Ishikawa (cell line): ENCODE results near the gene TSPAN11.

Experiments
- CEBPB ChIP-seq: IDR thresholded peaks from 2 replicates; pipeline ENCODE4 v1.6.1; 2012
- CREB1 ChIP-seq: IDR thresholded peaks from 2 replicates; pipeline ENCODE4 v1.6.1; 2012; ENCODE audit warnings: low read depth
- EP300 ChIP-seq: IDR thresholded peaks from 2 replicates; pipeline ENCODE4 v1.6.1; 2012; ENCODE audit warnings: borderline replicate concordance
- FOXM1 ChIP-seq: IDR thresholded peaks from 2 replicates; pipeline ENCODE4 v1.6.1; 2012; ENCODE audit warnings: low read depth, borderline replicate concordance
- TAF1 ChIP-seq: IDR thresholded peaks from 2 replicates; pipeline ENCODE4 v1.6.1; 2012; ENCODE audit warnings: low read depth, mild to moderate bottlenecking
- YY1 ChIP-seq: IDR thresholded peaks from 2 replicates; pipeline ENCODE4 v1.6.1; 2012; ENCODE audit warnings: low read depth
- ZBTB7A ChIP-seq: IDR thresholded peaks from 2 replicates; pipeline ENCODE4 v1.6.1; 2012; ENCODE audit warnings: low read depth
- TF ChIP-seq, protein P1 (sequence below): IDR thresholded peaks from 2 replicates; pipeline ENCODE4 v1.6.1; 2012
- TF ChIP-seq, protein P2 (sequence below): IDR thresholded peaks from 2 replicates; pipeline ENCODE4 v1.6.1; 2012; ENCODE audit warnings: low read depth, mild to moderate bottlenecking

DNA sequence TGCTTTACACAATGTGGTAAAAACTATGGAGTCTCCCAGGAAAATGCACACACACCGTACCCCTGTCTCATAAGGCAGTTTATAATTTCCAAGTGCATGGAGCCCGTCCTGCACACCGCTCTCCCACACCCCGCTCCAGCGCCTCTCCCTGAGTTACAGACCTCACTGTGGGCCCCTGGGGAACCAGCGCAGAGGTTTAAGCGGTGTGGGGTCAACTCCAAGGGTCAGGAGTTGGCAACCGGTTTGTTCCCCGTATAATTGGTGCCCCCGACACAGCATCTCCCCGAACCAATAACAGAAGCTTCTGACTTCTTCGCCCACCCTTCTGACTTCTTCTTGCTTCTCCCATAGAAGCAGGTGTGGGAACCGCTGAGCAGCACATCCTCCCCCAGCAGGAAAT lies 88.7 kb downstream of the TSPAN11 start:
- TF ChIP-seq ZBTB7A (no peak), FOXM1 (no peak), YY1 (no peak), TAF1 (no peak), CEBPB (no peak), EP300 (no peak), CREB1 (no peak)
- TF ChIP-seq, protein P1, sequence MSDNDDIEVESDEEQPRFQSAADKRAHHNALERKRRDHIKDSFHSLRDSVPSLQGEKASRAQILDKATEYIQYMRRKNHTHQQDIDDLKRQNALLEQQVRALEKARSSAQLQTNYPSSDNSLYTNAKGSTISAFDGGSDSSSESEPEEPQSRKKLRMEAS, result no peak
- TF ChIP-seq, protein P2, sequence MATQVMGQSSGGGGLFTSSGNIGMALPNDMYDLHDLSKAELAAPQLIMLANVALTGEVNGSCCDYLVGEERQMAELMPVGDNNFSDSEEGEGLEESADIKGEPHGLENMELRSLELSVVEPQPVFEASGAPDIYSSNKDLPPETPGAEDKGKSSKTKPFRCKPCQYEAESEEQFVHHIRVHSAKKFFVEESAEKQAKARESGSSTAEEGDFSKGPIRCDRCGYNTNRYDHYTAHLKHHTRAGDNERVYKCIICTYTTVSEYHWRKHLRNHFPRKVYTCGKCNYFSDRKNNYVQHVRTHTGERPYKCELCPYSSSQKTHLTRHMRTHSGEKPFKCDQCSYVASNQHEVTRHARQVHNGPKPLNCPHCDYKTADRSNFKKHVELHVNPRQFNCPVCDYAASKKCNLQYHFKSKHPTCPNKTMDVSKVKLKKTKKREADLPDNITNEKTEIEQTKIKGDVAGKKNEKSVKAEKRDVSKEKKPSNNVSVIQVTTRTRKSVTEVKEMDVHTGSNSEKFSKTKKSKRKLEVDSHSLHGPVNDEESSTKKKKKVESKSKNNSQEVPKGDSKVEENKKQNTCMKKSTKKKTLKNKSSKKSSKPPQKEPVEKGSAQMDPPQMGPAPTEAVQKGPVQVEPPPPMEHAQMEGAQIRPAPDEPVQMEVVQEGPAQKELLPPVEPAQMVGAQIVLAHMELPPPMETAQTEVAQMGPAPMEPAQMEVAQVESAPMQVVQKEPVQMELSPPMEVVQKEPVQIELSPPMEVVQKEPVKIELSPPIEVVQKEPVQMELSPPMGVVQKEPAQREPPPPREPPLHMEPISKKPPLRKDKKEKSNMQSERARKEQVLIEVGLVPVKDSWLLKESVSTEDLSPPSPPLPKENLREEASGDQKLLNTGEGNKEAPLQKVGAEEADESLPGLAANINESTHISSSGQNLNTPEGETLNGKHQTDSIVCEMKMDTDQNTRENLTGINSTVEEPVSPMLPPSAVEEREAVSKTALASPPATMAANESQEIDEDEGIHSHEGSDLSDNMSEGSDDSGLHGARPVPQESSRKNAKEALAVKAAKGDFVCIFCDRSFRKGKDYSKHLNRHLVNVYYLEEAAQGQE, result no peak
